ENCODE data around the gene GDF2.

GRCh38 chr10:47367646-47368045, 45.4 kb downstream of the GDF2 start:
- TF ChIP-seq CTCF (IDR thresholded peaks at IDR 0.05; ENCODE audit: insufficient read depth, low read length) (no peak), GABPA (IDR thresholded peaks at IDR 0.05; ENCODE audit: low read depth) (no peak), POLR2AphosphoS5 (IDR thresholded peaks at IDR 0.05; ENCODE audit: low read depth) (no peak), REST (IDR thresholded peaks at IDR 0.05; ENCODE audit: insufficient replicate concordance, low read depth) (no peak)
